GM13977 (cell line): ENCODE measurements around the gene SORCS1.

Experiments
- DNase-seq: peaks from one replicate; pipeline ENCODE4 v3.0.0; 2012; ENCODE audit warnings: low spot score
- CTCF ChIP-seq: IDR thresholded peaks from 2 replicates; pipeline ENCODE4 v1.5.1; 2012; ENCODE audit warnings: mild to moderate bottlenecking, control low read depth; ENCODE audit not compliant: insufficient read depth; ENCODE audit errors: extremely low read depth, missing control alignments
- in situ Hi-C: fragments of 300-500 bp; cut with MboI; formaldehyde crosslinking; loops from one replicate; pipeline ENCODE4 v1.12.0; 2022; ENCODE audit warnings: low sequenced_read_pairs, low pct_unique_long_range_greater_than_20kb, mixed read lengths, inconsistent platforms; ENCODE audit not compliant: unreplicated experiment

The SORCS1 gene

GRCh38 chr10:106987362-106987761 is 177.1 kb downstream of the SORCS1 start:
- no peak for DNase-seq
- in situ Hi-C loops: no loop called here
- no peak for TF ChIP-seq CTCF

GRCh38 chr10:106982268-106982667 is 182.2 kb downstream of the SORCS1 start:
- DNase-seq: no peak
- in situ Hi-C loops: no loop called here
- TF ChIP-seq CTCF: no peak

GRCh38 chr10:106981452-106982075 is 182.9 kb downstream of the SORCS1 start:
- no peak for TF ChIP-seq CTCF
- in situ Hi-C loops: no loop called here
- DNase-seq: no peak

GRCh38 chr10:106980495-106981451 is 183.7 kb downstream of the SORCS1 start:
- peak; percentile 24 for TF ChIP-seq CTCF
- in situ Hi-C loops: no loop called here
- DNase-seq: no peak

GRCh38 chr10:106978756-106979155 is 185.8 kb downstream of the SORCS1 start:
- no peak for TF ChIP-seq CTCF
- in situ Hi-C loops: no loop called here
- DNase-seq: no peak

- no peak for TF ChIP-seq CTCF
- no peak for DNase-seq
- in situ Hi-C loops: no loop called here
Measured at GRCh38 chr10:106973716-106974115, 190.8 kb downstream of the SORCS1 start.
